IMR-90 (cell line): ENCODE results near the gene CDYL2. TPM values are rescaled to one million over a fixed set of nuclear protein-coding genes. Genes with fewer than 3 reads are reported as not detected.

Source experiments
- ATAC-seq: fragments of 200-7000 bp; cut with Tn5 transposase; 2 replicates; pipeline ENCODE4 v1.9.1; 2020; ENCODE audit warnings: low read depth, mild to moderate bottlenecking, moderate library complexity
- BruUV-seq: library from RNA; stranded (reverse); fragments of 400-500 nt; replicated peaks from 2 replicates; lab custom pipeline; 2021; lab: Mats Ljungman, UMichigan
- CTCF ChIA-PET: fragments of 300-600 bp; formaldehyde crosslinking; extraction: SDS; loops from one replicate; lab custom pipeline; 2021; ENCODE audit warnings: antibody characterized with exemption; lab: Yijun Ruan, JAX
- POLR2A ChIA-PET: fragments of 300-600 bp; sonication (Branson Sonifier 250); formaldehyde crosslinking; loops from one replicate; lab custom pipeline; 2022; ENCODE audit warnings: antibody characterized with exemption; ENCODE audit not compliant: unreplicated experiment; lab: Charles Lee
- DNase-seq: peaks from one replicate; pipeline ENCODE4 v3.0.0; 2013
- H2AFZ ChIP-seq: replicated peaks from 2 replicates; pipeline ENCODE3; 2013; ENCODE audit warnings: low read length, mild to moderate bottlenecking; ENCODE audit not compliant: poor library complexity
- H2AK5ac ChIP-seq: 2 replicates; pipeline ENCODE4 v1.6.1; 2013; ENCODE audit warnings: low read depth, low read length, inconsistent platforms
- H2AK9ac ChIP-seq: replicated peaks from 2 replicates; pipeline ENCODE3; 2013; ENCODE audit warnings: mild to moderate bottlenecking, low read depth, low read length, moderate library complexity; ENCODE audit not compliant: poor library complexity
- H2BK120ac ChIP-seq: 2 replicates; pipeline ENCODE4 v1.6.1; 2013; ENCODE audit warnings: low read depth, low read length, inconsistent platforms
- H2BK15ac ChIP-seq: 3 replicates; pipeline ENCODE4 v1.6.1; 2013; ENCODE audit warnings: low read depth, low read length, inconsistent platforms
- H2BK20ac ChIP-seq: 2 replicates; pipeline ENCODE4 v1.6.1; 2013; ENCODE audit warnings: low read depth, mild to moderate bottlenecking, inconsistent platforms, low read length, moderate library complexity
- H2BK5ac ChIP-seq: 2 replicates; pipeline ENCODE4 v1.6.1; 2013; ENCODE audit warnings: mild to moderate bottlenecking, low read depth, low read length, inconsistent platforms; ENCODE audit not compliant: poor library complexity, severe bottlenecking
- H3K14ac ChIP-seq: replicated peaks from 2 replicates; pipeline ENCODE4 v1.6.1; 2013; ENCODE audit warnings: low read depth, low read length, inconsistent platforms
- H3K18ac ChIP-seq: 2 replicates; pipeline ENCODE4 v1.6.1; 2013; ENCODE audit warnings: low read depth, low read length, control low read depth
- H3K23ac ChIP-seq: 2 replicates; pipeline ENCODE4 v1.6.1; 2013; ENCODE audit warnings: low read depth, low read length, inconsistent platforms
- H3K27ac ChIP-seq: 2 replicates; pipeline ENCODE4 v1.5.1; 2013; ENCODE audit warnings: mild to moderate bottlenecking, control low read depth, low read length; ENCODE audit not compliant: insufficient read depth
- H3K27me3 ChIP-seq: 2 replicates; pipeline ENCODE4 v1.6.1; 2013; ENCODE audit warnings: low read length; ENCODE audit not compliant: control insufficient read depth, insufficient read depth
- H3K36me3 ChIP-seq: 2 replicates; pipeline ENCODE4 v1.6.1; 2013; ENCODE audit warnings: low read length, mixed read lengths; ENCODE audit not compliant: control insufficient read depth, insufficient read depth
- H3K4ac ChIP-seq: 2 replicates; pipeline ENCODE4 v1.6.1; 2013; ENCODE audit warnings: low read depth, low read length, inconsistent platforms
- H3K4me1 ChIP-seq: 2 replicates; pipeline ENCODE4 v1.6.1; 2013; ENCODE audit warnings: low read length, mixed read lengths; ENCODE audit not compliant: control insufficient read depth, insufficient read depth
- H3K4me2 ChIP-seq: 2 replicates; pipeline ENCODE4 v1.6.1; 2013; ENCODE audit warnings: low read depth, mild to moderate bottlenecking, control low read depth, low read length, moderate library complexity
- H3K4me3 ChIP-seq: 2 replicates; pipeline ENCODE4 v1.5.1; 2013; ENCODE audit warnings: low read depth, mild to moderate bottlenecking, control low read depth, low read length, moderate library complexity; ENCODE audit not compliant: insufficient read depth
- H3K56ac ChIP-seq: 2 replicates; pipeline ENCODE4 v1.6.1; 2013; ENCODE audit warnings: low read length, inconsistent platforms; ENCODE audit not compliant: insufficient read depth; ENCODE audit errors: extremely low read depth
- H3K79me1 ChIP-seq, 2 experiments: 2 replicates each; pipeline ENCODE4 v1.6.1; 2013; ENCODE audit warnings: low read length in 2 of 2, inconsistent platforms in 1 of 2, low read depth in 1 of 2
- H3K9ac ChIP-seq: 2 replicates; pipeline ENCODE4 v1.6.1; 2013; ENCODE audit warnings: low read depth, low read length, control low read depth
- H3K9me1 ChIP-seq: 2 replicates; pipeline ENCODE4 v1.6.1; 2013; ENCODE audit warnings: low read length, inconsistent platforms; ENCODE audit not compliant: insufficient read depth
- H3K9me3 ChIP-seq: 2 replicates; pipeline ENCODE4 v1.6.1; 2013; ENCODE audit warnings: low read length; ENCODE audit not compliant: control insufficient read depth, insufficient read depth
- H4K20me1 ChIP-seq: 2 replicates; pipeline ENCODE4 v1.6.1; 2013; ENCODE audit warnings: low read length, inconsistent platforms; ENCODE audit not compliant: insufficient read depth
- H4K5ac ChIP-seq: 2 replicates; pipeline ENCODE4 v1.6.1; 2013; ENCODE audit warnings: mild to moderate bottlenecking, low read depth, low read length, control low read depth
- H4K8ac ChIP-seq, 2 experiments: 2 replicates each; pipeline ENCODE4 v1.6.1; 2013; ENCODE audit warnings: low read depth in 2 of 2, low read length in 2 of 2, control low read depth in 1 of 2, inconsistent platforms in 1 of 2
- H4K91ac ChIP-seq: 2 replicates; pipeline ENCODE4 v1.6.1; 2013; ENCODE audit warnings: low read depth, low read length, inconsistent platforms; ENCODE audit not compliant: insufficient read depth
- CHD1 ChIP-seq: IDR thresholded peaks from 2 replicates; pipeline ENCODE4 v1.6.1; 2012; ENCODE audit warnings: low read depth, low read length, improper control_type of control experiment
- MXI1 ChIP-seq: IDR thresholded peaks from 2 replicates; pipeline ENCODE4 v1.6.1; 2012; ENCODE audit warnings: low read depth, mild to moderate bottlenecking, low read length, moderate library complexity, borderline replicate concordance
- dilution Hi-C: fragments of 300-500 bp; cut with HindIII; formaldehyde crosslinking; loops from one replicate; pipeline ENCODE4 v1.14.3; 2018; ENCODE audit warnings: low sequenced_read_pairs; ENCODE audit not compliant: unreplicated experiment
- in situ Hi-C: fragments of 300-500 bp; cut with MboI; formaldehyde crosslinking; loops from 3 replicates; pipeline ENCODE4 v1.14.3; 2019; ENCODE audit warnings: low sequenced_read_pairs, inconsistent platforms, mixed read lengths
- intact Hi-C: fragments of 100-400 bp; cut with micrococcal nuclease; formaldehyde crosslinking; loops from 2 replicates; pipeline ENCODE4 v1.10.0; 2022
- polyA plus RNA-seq, 3 experiments: library from polyadenylated mRNA; depleted of rRNA; stranded (reverse); fragments of >200 nt; gene quantifications; 2 replicates each; pipeline ENCODE4 v1.2.3, GENCODE V29; 2012; ENCODE audit warnings: low replicate concordance in 1 of 3
- total RNA-seq: library from RNA; depleted of rRNA; stranded (reverse); fragments of >200 nt; gene quantifications from 2 replicates; pipeline ENCODE4 v1.2.3, GENCODE V29; 2012

CDYL2 gene
- total and polyA plus RNA-seq, 2 of the 4 experiments (the other 2 are of a cell fraction): 1.2 to 3.9 TPM

GRCh38 chr16:80707686-80708085, 96.7 kb downstream of the CDYL2 start:
- H3K4me3 ChIP-seq: no peak overlapping the region
- POLR2A ChIA-PET: no interaction called here
- H4K91ac ChIP-seq: no peak overlapping the region
- no peak overlapping the region for H3K14ac ChIP-seq
- no peak overlapping the region for H2BK120ac ChIP-seq
- H3K27me3 ChIP-seq: no peaks in the 10 kb centered on the region
- no peak overlapping the region for H3K4me2 ChIP-seq
- in situ Hi-C loops (no loop called here), intact Hi-C loops (no loop called here), dilution Hi-C loops (no loop called here)
- ATAC-seq (no peak), DNase-seq (no peak)
- no peak overlapping the region for H2AK5ac ChIP-seq
- H4K5ac ChIP-seq: no peak overlapping the region
- H2BK5ac ChIP-seq: no peak overlapping the region
- no peak overlapping the region for H3K9ac ChIP-seq
- H2BK20ac ChIP-seq: no peak overlapping the region
- H4K8ac ChIP-seq: no peak overlapping the region
- H3K9me1 ChIP-seq: no peaks in the 10 kb centered on the region; the same call in 1 of the 2 replicates
- H3K9me3 ChIP-seq: peaks cover 5% of the 10 kb centered on the region; the same call in 1 of the 2 replicates
- no TSS peak for BruUV-seq
- H3K79me1 ChIP-seq: peaks cover 0 to 2% of the 10 kb centered on the region in 2 experiments; a peak in 1 of 4 replicates
- TF ChIP-seq CHD1: no peak
- TF ChIP-seq MXI1: no peak
- H3K18ac ChIP-seq: no peak overlapping the region
- H3K36me3 ChIP-seq: no peaks in the 10 kb centered on the region
- no peak overlapping the region for H3K27ac ChIP-seq
- no peak overlapping the region for H2AFZ ChIP-seq
- H3K23ac ChIP-seq: no peak overlapping the region
- no peak overlapping the region for H2BK15ac ChIP-seq
- no peak overlapping the region for H3K4ac ChIP-seq
- H4K20me1 ChIP-seq: no peaks in the 10 kb centered on the region
- H3K4me1 ChIP-seq: no peaks in the 10 kb centered on the region
- CTCF ChIA-PET: no interaction called here
- H3K56ac ChIP-seq: no peak overlapping the region
- H2AK9ac ChIP-seq: no peak overlapping the region
